Kidney glomerular epithelial cell (primary cell): ENCODE data around the gene KLHL10.

Source experiments
- DNase-seq: peaks from one replicate; lab custom pipeline; 2025; lab: John Stamatoyannopoulos, UW

Gene KLHL10

DNA sequence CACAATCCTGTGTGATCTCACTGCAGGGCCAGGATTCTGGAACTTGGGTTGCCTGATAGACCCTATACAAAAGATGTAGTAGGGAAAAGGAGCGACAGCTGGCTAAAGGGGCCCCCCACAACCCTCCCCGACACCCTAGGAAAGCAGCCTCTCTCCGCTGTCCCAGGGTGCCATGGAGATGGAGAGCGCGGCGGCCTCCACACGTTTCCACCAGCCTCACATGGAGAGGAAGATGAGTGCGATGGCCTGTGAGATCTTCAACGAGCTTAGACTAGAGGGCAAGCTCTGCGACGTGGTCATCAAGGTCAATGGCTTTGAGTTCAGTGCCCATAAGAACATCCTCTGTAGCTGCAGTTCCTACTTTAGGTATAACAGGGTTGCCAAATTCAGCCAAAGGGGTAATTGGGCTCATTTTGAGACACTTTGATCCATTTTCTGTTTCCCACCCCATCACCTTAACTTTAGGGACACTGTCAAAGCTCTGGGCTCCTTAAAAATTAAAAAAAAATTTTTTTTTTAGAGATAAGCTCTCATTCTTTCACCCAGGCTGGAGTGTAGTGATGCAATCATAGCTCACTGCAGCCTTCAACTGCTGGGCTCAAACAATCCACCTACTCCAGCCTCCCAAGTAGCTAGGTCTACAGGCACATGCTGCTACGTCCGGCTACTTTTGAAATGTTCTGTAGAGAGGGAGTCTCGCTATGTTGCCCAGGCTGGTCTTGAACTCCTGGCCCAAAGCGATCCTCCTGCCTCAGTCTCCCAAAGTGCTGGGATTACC is at the start of gene KLHL10:
TSS of gene KLHL10 (plus strand) at position 65 of the 778 bp plus-strand sequence. CDS start at position 173, 108 bp downstream.
- DNase-seq = no peak

DNA sequence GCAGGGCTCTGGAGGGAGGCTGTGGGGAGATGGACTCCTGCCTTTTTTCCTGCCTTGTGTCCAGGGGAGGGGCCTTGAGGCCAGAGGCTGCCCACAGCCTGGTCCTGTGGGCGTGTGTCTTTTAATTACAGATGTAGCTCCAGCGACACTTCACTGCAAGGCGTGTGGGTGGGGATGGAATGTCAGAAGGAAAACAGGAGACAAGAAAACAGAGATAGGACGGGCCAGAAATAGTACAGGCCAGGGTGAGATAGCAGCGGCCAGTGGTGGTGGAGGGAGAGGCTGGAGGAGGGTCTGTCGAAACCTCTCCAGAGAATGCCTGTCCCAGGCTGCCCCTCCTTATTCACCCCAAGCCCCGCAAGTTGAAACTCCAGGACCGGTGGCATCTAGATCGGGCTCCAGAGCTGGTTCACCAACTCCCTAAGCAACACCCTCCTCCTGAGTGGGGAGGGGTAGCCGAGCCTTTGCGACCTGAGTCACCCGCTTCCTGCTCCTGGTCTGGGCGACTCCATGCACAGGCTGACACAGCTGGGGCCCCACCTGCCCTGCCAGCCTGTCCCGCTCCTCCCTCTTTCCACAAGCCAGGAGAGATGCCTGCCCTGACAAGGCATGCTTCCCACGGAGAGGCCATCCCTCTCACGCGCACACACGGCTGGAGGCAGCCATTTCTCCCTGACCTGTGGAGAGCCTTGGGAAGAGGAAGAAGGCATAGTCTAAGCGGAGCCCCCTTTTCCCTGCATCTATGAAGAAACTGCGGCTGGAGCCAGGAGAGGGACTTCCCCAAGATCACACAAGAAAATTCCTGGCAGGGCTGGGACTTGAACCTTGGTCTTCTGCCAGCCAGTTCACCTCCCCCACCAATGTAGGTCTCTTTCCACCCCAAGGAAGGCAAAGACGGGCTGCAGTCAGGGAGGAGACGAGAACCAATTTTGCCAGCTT is 44.5 kb upstream of the KLHL10 start:
- DNase-seq = peak; percentile 77

DNA sequence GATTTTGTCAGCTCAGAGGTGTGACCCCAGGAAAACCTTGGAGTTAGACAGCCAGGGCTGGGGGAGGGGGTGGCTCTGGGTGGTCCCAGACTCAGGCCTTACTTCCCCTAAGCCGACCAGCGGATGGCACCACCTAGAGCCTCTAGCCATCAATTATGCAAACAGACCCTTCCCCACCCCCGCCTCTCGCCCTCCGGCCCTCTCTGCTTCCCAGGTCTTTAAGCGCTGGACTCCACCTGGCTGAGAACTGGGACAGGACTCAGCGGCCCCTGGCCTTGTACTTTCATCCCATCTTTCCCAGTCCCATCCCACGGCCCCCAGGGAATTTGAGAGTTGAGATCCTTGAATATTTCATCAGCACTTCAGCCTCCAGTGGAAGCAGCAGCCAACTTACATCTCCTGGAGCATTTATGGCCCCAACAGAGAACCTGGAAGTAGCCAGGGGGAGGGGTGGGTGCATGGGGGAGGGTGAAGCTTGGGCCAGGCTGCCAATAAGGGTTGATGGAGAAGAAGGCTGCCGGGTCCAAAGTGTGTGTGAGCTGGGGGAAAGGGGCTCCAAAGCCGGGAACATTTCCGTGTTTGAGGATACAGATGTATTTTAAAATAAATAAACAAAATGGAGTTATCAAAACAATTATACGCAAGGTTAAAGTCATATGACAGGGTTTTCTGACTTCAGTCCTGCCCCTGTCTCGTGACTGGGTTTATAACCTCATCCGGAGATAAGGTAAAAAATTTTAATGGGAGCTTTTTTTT is 43.7 kb upstream of the KLHL10 start:
- DNase-seq = no peak

DNA sequence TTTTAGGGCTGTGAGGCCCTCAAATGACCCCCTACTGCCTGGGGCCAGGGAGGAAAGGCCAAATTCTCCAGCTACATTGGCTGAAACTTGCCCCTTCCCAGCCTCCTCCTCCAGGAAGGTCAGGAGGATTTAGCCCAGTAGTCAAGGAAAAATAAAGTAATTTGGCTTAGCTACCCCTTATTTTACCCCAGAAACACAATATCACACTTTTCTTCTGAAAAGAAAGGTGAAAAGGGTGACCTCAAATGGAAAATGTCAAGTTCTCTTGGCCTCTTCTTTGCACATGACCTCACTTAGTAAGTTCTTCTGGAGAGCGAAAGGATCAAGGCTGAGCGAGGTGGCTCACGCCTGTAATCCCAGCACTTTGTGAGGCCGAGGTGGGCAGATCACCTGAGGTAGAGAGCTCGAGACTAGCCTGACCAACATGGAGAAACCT is 43.1 kb upstream of the KLHL10 start:
- no peak for DNase-seq

DNA sequence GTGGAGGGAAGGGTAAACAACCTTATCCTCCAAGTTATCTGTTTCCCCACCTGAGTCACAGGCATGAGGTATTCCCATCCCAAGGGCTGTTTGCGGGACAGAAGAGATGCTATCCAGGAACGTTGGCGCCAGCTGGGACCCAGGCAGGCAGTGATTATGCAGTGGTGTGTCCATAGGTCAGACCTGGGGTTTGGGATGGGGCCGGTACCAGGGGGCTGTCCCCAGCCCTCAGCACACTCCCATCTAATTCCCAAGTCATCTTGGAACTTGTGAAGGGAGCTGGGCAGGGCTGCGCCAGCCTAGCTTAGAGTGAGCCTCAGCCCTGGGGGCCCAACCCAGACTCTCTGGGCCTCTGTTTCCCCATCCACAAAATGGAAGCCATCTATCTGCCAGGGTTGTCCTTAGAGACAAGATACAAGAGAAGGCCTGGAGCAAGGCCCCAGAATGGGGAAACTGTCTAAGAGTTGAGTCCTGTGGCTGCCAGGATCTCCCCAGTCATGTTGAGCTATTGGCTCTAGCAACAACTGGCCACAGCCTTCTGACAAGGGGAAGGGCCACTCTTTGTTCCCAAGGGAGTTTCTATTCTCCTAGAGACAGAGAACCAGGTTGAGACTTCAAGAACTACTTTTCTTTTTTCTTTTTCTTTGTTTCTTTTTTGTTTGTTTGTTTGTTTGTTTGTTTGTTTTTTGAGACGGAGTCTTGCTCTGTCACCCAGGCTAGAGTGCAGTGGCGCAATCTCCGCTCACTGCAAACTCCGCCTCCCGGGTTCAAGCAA is 41.3 kb upstream of the KLHL10 start:
- DNase-seq = no peak

DNA sequence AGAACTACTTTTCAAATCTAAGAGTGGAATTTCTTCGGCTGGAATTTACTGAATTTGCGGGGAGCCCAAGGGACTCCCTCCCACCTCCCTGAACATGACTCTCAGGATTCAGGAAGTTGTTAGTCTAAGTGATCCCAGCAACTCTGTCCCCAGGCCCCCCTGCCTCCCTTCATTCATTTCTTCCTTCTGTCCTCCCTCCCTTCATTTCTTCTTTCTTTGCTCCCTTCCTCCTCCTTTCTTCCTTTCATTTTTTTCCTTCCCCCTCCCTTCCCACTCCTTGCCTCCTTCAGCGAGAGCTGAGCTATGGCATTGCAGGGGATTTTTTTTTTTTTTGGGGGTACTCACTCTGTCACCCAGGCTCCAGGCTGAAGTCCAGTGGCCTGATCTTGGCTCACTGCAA is 40.2 kb upstream of the KLHL10 start:
- no peak for DNase-seq

DNA sequence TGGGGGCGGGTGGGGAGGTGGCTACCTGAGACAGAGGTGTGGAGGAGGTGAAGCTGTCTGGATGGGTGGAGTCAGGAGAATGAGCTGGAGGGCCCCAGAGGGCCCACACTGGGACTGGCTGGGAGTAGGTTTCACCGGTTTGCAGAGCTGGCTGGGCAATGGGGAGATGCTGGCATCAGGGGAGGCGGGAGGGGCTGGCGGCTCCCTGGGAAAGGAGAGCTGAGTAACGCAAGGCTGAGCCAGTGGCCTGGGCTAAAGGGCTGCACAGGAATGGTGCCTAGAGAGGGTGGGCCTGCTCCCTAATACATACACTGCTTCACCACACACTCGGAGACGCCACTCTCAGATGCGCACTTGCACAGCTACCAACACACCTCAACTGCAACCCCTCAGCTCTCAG is 38.3 kb upstream of the KLHL10 start:
- DNase-seq = no peak

DNA sequence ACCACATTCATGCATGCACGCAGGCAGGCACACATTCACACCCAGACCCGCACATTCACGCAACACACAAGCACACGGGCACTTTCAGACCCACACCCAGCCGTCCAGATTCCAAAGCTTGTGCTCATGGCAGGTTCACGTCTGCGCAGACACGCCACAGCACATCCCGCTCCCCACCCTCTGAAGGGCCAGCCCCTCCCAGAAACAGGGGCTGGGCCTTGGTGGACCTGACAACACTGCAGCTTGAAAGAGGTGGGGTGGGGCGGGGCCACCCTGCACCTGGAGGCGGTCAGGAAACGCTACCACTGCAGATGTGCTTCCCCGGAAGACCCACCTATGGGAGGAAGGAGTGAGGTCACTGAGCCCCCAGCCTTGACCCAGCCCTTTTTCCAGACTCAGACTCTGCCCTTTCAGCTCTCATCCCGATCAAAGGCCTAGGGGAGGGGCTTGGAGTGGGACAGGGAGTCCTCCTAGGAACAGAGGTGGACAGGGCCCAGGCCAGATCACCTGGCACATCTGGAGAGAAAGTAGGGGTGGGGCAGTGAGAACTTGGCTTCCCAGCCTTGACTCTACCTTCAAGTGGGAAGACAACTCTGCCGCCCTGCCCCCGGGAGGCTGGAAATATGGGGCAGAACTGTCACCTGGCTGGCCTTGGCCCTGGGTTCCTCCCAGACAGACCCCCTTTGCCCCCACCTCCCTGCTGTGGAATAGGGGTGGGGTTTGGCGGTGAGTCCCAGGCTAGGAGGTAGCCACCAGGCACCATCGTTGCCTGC is 36.8 kb upstream of the KLHL10 start:
- peak; percentile 73 for DNase-seq

DNA sequence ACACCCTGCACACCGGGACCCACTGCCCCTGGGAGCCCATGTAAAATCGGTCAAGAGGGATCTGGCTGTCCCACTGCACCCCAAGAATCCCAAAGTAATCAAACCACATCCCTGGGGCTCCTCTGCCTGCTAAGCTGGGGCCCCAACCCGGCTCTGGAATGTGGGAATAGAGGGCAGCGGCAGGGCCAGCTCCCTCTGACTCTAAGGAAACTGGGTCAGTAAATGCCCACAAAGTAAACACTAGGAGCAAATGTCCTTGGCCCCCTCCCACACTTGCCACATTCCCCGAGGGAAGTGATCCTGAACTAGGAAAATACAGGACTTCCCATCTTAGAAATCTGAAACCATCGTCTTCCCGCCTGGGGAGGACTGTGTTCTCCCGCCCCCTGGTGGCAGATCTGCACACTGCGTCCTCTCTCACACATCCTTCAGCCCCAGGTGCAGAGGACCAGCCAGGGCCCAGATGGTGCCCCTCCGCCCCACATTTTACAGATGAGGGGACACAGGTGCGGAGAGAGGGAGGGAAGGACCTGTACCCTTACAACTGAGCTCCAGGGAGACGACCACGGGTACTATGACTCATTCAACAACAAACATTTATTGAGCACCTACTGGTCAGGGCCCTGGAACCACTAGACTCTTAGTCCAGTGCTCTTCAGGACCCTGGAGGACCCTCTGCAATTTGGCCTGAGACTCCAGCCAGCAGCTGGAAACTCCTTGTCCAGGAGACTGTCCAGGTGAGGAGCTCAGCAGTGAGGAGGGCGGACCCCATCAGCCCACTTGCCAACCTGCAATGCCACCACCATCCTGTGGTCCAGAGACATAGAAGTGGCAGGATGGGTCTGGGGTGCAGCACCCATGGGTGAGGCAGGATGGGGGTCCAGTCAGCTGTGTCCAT is 36.0 kb upstream of the KLHL10 start:
- peak; percentile 98 for DNase-seq

DNA sequence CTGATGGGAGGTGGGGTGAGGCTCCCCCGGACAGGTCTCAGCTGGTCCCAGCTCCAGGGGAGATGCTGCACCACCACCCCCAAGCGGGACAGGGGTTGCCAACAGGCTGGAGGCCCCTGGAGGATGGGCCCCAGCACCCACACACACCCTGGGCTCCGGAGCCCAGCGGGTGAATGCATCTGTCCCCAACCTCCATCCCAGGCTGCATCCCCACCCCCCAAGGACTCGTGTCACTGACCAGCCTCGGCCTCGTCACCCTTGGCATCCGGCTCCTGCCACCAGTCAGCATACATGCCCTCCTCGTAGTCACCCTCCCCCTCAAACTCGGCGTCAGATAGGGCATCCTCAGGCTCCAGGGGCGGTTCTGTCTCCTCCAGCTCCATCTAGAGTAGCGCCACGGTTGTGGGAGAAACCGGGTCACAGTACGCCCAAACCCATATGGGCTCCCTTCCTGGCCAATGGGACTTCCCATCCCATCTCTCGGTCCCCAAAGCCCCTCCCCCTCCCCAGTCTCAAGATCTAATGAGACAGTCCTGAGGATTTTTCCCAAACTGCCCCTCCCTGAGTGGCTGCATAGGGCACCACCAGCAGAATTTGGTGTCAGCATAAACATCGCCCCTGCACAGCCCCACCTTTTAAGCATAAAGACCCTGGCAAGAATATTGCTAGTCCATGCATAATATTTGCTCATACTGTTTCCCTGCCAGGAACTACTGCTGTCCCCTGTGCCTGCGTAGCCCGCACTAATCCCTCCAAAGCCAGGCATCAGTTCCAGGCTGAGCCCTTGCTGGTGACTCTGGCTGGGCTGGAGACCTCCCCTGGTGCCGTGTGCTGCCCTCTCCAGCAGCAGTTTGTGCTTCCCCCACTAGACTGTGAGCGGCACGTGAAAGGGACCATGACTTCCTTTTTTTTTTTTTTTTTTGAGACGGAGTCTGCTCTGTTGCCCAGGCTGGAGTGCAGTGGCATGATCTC is 34.3 kb upstream of the KLHL10 start:
- DNase-seq = no peak

DNA sequence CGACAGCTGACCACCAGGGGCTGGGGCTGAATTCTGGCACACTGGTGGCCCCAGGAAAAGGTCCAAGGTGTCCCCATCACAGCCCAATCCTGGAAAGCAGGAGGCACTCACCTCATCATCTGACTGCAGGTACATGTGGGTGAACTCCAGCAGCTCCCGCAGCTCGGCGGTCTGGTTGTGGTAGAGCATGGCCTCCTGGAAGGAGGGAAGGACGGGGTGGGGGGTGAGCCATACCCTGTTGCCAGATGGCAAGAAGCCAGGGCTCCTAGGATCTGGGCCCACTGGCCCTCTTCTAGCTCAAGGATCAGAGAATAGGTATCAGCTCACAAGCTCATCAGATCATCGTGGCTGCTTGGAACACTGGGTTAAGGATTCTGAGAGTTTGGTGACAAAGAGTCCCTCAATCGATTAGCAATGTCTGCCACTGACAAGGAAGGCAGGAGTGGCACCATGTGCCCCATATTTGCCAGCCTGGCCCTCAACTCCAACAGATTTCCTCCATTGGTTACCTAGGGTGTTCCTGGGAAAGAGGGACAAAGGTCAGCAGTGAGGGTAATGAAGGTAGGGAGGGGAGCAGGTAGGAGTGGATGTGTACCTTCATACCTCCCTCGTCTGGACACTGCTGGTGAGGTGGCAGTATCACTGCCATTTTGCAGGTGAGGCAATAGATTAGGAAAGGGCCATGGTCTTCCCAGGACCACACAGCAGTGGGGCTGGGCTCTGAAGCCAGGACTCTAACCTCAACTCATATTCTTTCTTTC is 30.8 kb upstream of the KLHL10 start:
- DNase-seq = no peak

DNA sequence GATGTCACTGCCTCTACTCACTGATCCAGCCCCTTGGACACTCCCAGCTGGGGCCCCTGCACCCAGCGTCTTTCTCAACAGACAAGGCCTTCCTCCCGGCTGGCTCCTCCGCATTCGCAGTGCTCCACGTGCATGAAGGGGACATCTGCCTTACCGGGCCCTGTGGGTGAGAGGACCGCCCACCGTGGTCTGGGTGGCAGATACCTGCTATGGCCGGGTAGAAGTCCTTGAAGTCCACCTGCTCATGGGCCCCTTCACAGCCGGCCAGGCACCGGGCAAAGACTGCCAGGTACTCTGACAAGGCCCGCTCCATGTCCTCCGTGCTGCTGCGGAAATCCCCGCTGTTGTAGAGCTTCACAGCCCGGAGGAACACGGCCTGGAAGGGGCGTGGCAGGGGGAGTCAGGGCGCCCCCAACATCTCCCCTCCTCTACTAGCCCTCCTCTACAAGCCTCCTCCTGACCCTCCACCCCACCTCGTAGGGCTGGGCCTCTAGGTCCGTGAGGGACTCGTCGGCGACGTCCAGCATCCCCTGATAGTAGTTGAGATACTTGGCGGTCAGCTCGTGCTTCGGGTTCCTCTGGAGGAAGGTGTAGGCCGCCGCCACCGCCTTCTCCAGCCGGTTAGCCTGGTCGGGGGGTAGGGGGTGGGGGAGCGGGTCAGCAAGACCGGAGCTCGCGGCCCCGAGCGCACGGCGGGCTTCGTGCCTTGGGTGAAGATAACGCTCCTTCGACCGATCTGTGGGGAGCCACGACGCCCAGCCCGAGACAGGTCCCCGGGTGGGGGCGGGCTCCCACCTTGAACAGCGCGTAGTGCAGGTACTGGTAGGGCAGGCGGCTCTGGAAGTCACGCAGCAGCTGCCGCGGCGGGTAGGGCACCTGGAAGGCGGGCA is 26.7 kb upstream of the KLHL10 start:
- DNase-seq = no peak

DNA sequence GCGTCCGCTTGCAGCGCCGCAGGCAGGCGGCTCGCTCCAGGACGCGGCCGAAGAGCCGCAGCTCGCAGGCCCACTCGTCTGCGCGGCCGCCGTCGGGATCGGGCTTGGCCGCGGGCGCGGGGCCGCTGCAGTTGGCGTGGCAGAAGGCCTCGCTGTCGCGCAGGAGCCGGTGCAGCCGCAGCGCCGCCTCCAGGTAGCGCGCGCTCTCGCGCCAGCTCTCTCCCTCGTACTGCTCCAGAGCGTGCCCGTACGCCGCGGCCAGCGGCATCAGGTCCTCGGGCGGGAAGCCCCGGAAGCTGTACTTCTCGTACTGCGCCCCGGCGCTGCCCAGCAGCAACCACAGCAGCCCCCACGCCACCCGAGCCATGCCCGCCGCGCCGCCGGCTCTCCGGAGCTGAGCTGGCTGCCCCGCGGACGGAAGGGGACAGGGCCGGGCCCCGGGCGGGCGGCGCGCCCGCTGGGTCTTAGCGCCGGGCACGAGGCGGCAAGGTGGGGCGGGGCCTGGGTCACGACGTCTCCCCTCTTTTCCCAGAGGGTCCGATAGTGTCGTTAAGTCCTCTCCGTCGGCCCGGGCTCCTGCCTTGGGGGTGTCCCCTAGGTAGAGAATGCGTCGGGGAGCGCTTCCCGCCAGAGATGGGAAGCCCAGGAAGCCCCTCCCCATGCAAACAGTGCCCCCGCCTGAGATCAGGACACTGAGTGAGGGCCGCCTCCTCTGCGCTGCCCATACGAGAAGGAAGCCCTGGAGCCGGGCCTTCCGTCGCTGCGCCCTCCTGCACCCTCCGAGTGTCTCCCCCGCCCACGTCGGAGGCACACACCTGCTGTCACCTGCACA is 25.9 kb upstream of the KLHL10 start, which contains the start of gene P3H4:
TSS of gene P3H4 (minus strand) at position 401 of the 832 bp plus-strand sequence. CDS start at position 367, 34 bp downstream.
- DNase-seq = peak; percentile 62

DNA sequence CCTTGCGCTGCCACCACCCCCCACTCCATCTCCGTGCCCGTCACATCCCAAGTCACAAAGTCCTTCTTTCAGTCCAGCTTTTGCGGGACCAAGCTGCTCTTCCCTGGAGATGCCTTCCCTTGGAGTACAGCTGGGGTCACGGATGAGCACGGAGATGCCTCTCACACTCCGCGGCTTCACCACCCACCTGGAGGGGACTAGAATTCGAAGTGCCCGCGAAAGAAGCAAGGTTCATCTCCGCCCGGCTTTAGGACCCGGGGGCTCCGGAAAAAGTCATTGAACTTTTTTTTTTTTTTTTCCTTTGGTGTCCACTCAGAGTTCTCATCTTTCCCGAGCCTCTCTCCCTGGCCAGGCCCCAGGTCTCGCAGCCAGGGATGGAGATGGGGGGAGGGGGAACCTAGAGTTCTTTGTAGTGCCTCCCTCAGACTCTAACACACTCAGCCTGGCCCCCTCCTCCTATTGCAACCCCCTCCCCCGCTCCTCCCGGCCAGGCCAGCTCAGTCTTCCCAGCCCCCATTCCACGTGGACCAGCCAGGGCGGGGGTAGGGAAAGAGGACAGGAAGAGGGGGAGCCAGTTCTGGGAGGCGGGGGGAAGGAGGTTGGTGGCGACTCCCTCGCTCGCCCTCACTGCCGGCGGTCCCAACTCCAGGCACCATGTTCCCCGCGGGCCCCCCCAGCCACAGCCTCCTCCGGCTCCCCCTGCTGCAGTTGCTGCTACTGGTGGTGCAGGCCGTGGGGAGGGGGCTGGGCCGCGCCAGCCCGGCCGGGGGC is 25.1 kb upstream of the KLHL10 start, which contains the start of gene FKBP10:
TSS of gene FKBP10 (plus strand) at position 624 of the 771 bp plus-strand sequence. CDS start at position 655, 31 bp downstream.
- peak; percentile 77 for DNase-seq
